GM12872 (cell line): ENCODE results near the gene NOTUM.

Experiments used
- CTCF ChIP-seq: IDR thresholded peaks from 3 replicates; pipeline ENCODE4 v1.5.1; 2011; ENCODE audit warnings: low read depth, mild to moderate bottlenecking, low read length, moderate library complexity; ENCODE audit not compliant: insufficient read depth

NOTUM gene

GRCh38 chr17:81978524-81979298 lies 17.7 kb upstream of the NOTUM start:
- TF ChIP-seq CTCF: no peak

GRCh38 chr17:81977211-81977808 lies 16.3 kb upstream of the NOTUM start, which contains the start of gene ASPSCR1:
ASPSCR1 (plus strand) TSS chr17:81977629; CDS start chr17:81977647, 18 bp downstream.
- no peak for TF ChIP-seq CTCF

DNA sequence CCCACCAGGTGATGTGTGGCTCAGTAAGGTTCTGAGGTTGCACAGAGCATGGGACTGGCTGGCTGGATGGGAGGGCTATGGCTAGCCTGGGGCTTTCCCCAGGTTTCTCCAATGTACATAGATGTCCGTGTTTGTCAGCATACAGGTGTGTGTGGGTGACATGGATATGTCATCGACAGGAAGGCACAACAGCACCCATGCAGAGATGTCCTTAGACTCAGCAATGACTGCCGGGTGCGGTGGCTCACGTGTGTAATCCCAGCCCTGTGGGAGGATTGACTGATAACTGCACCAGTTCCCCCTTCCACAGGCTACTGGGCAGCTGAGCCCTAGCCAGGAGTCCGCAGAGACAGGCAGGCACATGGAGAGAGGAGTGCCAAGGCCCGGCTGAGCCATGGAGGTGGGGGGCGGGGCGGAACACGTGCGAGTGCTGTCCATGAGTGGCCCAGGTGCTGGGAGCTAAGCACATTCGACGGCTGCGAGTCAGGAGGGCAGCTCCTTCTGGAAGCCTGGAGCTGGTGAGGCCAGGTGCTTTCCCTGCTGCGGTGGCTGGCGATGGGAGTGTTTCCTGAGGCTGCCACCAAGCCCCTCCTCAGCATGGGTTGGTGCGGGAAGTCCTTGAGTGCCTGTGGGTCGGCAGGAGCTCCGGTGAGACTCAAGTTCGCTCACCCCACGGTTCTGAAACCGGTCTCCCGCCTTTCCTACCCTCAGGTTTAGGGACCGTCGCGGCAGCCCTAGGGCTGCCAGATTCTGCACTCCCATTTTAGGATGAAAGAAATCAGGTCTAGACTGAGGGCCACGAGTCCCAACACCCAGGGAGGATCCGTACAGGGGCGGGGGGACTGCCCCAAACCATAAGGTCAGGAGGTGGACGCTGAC lies 15.6 kb upstream of the NOTUM start:
- TF ChIP-seq CTCF: no peak

GRCh38 chr17:81973432-81973831 lies 12.4 kb upstream of the NOTUM start:
- TF ChIP-seq CTCF: no peak

DNA sequence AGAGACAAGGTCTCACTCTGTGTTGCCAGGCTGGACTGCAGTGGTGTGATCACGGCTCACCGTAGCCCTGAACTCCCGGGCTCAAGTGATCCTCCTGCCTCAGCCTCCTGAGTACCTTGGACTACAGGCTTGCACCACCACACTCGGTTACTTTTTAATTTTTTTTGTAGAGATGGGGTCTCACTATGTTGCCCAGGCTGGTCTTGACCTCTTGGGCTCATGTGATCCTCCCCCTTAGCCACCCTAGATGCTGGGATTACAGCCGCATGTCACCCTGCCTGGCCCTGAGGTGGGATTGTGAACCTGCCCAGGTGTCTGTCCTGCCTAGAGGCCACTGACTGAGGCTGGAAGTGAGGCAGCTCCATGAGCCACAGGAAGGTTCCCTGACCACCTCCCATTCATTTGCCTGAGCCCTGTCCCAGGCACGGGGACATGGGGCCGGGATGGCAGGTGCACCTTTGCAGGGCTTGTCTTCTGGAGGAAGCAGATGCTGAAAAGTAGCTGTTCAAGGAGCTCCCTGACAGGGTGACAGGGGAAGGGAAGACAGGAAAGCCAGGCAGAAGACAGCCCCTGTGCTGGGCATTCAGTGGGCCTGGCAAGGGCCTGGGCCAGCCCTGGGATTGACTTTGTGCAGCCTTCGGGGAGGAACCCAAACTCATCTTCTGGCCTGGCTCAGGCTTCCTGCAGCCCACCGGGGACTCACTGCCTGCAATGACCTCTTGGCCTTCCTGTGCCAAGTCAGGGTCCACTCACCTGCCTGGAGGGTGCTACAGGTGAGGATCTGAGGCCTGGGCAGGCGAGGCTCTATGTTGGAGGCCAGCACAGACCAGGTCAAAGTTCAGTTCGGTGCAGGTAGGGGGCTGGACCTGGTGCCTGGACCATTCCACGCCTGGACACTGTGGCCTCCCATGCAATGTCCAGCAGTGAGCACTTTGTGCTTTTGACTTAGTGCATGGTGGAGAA lies 8.1 kb upstream of the NOTUM start:
- TF ChIP-seq CTCF: no peak

DNA sequence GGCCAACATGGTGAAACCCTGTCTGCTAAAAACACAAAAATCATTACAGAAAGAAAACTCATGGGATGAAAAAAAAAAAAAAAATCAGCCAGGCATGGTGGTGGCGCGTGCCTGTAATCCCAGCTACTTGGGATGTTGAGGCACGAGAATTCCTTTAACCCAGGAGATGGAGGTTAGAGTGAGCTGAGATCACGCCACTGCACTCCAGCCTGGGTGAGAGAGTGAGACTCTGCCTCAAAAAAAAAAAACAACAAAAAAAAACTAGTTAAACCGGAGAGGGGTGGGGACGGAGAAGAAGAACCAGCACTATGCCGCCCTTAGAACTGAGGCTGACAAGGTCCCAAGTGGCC lies 7.4 kb upstream of the NOTUM start:
- no peak for TF ChIP-seq CTCF
